ENCODE data around the gene HCFC1. TPM values are rescaled to one million over a fixed set of nuclear protein-coding genes. Genes with fewer than 3 reads are reported as not detected.
A peak's percentile ranks its signal among the peaks of the same experiment; 100 is the strongest.

The HCFC1 gene
- total and polyA plus RNA-seq, 7 donors: 15.1 to 50.1 (median 33.1) TPM

DNA sequence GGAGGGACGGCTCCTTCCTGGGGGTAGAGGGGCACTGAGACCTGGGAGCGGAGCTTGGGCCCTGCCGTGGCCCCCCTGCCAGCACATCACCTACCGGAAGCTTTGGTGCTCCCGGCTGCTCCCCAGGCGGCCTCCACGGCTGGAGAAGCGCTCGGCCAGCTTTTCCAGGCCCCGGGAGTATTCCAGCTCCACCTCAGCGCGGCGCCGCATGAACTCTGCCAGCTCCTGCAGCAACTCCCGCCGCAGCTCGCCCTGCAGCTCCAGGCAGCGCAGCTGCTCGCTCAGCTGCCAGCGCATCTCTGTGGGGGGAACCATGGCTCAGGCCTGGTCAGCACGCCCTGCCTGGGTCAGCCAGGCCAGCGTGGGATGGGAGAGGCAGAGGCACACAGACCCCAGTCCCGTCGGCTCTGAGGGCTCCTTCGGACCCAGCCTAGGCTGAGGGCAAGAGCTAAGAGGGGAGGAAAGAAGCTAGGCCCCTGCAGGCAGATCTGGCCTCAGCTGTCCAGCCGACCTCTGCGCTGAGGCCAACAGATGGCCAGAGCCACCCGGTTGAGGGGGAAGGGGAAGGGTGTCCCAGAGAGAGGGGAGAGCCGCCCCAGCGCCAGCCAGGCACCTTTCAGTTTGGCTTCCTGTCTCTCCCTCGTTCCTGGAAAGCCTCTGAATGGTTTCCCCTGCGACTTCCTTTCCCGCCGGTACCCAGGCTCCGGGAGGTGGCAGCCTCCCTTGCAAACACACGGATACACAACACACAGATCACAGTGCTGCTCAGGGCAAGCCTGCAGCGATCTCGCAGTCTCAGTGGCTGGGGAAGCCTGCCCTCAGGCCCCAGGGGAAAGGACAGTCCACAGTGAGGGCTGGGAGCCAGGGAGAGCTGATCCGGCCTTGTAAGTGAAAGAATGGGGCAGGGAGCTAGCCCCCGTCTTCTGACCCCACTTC, 49.8 kb downstream of the HCFC1 start:
- ATAC-seq (peak in 2 of 4 donors; percentile 11 to 22), DNase-seq (no peak)
- WGBS, 3 donors: 13 to 46% (median 22%) methylated on average over 10 to 40 of the region's 40 CpGs
- TF ChIP-seq, protein P1, sequence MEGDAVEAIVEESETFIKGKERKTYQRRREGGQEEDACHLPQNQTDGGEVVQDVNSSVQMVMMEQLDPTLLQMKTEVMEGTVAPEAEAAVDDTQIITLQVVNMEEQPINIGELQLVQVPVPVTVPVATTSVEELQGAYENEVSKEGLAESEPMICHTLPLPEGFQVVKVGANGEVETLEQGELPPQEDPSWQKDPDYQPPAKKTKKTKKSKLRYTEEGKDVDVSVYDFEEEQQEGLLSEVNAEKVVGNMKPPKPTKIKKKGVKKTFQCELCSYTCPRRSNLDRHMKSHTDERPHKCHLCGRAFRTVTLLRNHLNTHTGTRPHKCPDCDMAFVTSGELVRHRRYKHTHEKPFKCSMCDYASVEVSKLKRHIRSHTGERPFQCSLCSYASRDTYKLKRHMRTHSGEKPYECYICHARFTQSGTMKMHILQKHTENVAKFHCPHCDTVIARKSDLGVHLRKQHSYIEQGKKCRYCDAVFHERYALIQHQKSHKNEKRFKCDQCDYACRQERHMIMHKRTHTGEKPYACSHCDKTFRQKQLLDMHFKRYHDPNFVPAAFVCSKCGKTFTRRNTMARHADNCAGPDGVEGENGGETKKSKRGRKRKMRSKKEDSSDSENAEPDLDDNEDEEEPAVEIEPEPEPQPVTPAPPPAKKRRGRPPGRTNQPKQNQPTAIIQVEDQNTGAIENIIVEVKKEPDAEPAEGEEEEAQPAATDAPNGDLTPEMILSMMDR (IDR thresholded peaks at IDR 0.05): no peak
- Histone ChIP-seq H3K27ac (no peak overlapping the region), H3K9me3 (no peaks in the 10 kb centered on the region), H3K4me1 (peaks cover 20% of the 10 kb centered on the region), H3K27me3 (ENCODE audit: insufficient read depth in 3 of 3, low read length in 2 of 3) (peaks cover 0 to 7% (median 0%) of the 10 kb centered on the region in 3 donors), H3K36me3 (ENCODE audit: insufficient read depth in 1 of 2, low read depth in 1 of 2) (no peaks in the 10 kb centered on the region), H3K4me3 (peak overlapping the region; percentile 7)
- intact Hi-C loops (cut with DNase I): no loop called here

DNA sequence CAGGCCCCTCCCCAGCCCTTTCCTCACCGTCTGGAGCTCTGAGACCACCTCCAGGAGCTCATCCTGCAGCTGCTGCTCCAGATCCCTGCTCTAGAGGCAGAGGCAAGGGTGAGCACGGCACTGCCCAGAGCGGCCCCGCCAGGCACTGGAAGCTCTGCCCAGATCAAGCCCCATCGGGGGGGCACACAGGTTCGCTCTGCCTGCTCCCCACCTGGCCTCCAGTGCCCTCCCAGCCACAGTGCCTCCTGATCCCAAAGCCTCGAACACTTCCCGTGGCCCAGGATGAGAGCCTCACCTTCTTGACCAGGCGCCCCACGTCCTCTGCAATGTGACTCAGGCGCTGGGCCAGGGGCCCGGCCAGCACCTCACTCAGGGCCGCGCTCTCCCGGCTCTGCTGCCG, 50.5 kb downstream of the HCFC1 start:
- TF ChIP-seq, protein P1 (IDR thresholded peaks at IDR 0.05): no peak
- no peak overlapping the region for H3K27ac ChIP-seq
- peaks cover 15% of the 10 kb centered on the region for H3K4me1 ChIP-seq
- H3K36me3 ChIP-seq (ENCODE audit: insufficient read depth in 1 of 2, low read depth in 1 of 2): no peaks in the 10 kb centered on the region
- H3K27me3 ChIP-seq (ENCODE audit: insufficient read depth in 3 of 3, low read length in 2 of 3): peaks cover 0 to 7% (median 0%) of the 10 kb centered on the region in 3 donors
- peak overlapping the region; percentile 7 for H3K4me3 ChIP-seq
- ATAC-seq (no peak), DNase-seq (no peak)
- WGBS, 3 donors: 24 to 62% (median 45%) methylated on average over 7 to 16 of the region's 16 CpGs
- intact Hi-C loops (cut with DNase I): no loop called here
- no peaks in the 10 kb centered on the region for H3K9me3 ChIP-seq

DNA sequence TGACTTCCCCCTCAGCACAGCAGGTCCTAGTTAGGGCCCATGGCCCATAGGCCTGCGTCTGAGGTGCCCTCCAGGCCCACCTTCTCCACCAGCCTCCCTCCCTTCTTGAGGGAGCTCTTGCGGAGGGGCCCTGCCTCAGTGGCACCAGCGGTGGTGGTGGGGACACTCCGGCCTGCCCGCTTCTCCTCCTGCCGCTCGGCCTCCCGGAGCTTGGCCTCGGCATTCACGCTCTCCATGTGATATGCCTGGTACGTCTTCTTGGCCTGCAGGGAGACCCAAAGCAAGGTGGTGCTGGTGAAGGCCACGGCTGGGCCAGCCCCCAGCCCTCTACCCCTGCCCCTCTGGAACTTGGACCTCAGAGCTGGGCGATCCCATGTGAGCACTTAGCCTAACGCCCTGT, 51.1 kb downstream of the HCFC1 start:
- 86 to 97% (median 93%) methylated on average over 12 to 14 of the region's 14 CpGs for WGBS, 3 donors
- H3K27me3 ChIP-seq (ENCODE audit: insufficient read depth in 3 of 3, low read length in 2 of 3): peaks cover 0 to 7% (median 0%) of the 10 kb centered on the region in 3 donors
- intact Hi-C loops (cut with DNase I): no loop called here
- ATAC-seq (no peak), DNase-seq (no peak)
- H3K9me3 ChIP-seq: no peaks in the 10 kb centered on the region
- H3K4me1 ChIP-seq: peaks cover 15% of the 10 kb centered on the region
- no peak overlapping the region for H3K4me3 ChIP-seq
- TF ChIP-seq, protein P1 (IDR thresholded peaks at IDR 0.05): no peak
- no peaks in the 10 kb centered on the region for H3K36me3 ChIP-seq (ENCODE audit: insufficient read depth in 1 of 2, low read depth in 1 of 2)
- no peak overlapping the region for H3K27ac ChIP-seq

DNA sequence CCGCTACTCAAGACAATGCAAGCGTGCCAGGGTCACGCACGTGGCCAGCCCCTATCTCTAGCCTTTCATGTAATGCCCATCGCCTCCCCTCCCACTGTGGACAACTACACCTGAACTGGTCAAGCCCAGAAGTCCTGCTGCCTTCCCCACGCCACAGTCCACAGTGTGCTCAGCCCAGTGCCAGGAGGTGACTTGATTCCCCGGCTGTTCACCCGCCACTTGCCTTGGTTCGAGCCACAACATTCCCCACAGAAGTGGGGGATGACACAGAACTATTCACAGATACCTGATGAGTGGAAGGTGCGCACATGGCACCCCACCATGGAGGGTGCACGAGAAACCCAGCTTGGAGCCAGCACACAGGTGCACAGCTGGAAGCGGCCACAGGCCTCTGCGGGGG, 52.3 kb downstream of the HCFC1 start:
- intact Hi-C loops (cut with DNase I): no loop called here
- ATAC-seq (no peak), DNase-seq (no peak)
- Histone ChIP-seq H3K9me3 (no peaks in the 10 kb centered on the region), H3K27ac (no peak overlapping the region), H3K4me1 (peaks cover 15% of the 10 kb centered on the region), H3K36me3 (ENCODE audit: insufficient read depth in 1 of 2, low read depth in 1 of 2) (no peaks in the 10 kb centered on the region), H3K4me3 (no peak overlapping the region), H3K27me3 (ENCODE audit: insufficient read depth in 3 of 3, low read length in 2 of 3) (peaks cover 0 to 7% (median 0%) of the 10 kb centered on the region in 3 donors)
- TF ChIP-seq, protein P1 (IDR thresholded peaks at IDR 0.05): no peak
- 90 to 95% (median 94%) methylated on average over 13 of the region's 13 CpGs for WGBS, 3 donors
